ENCODE data around the gene P4HTM.
A peak's percentile ranks its signal among the peaks of the same experiment; 100 is the strongest.

P4HTM gene

GRCh38 chr3:49025793-49026520, 35.9 kb downstream of the P4HTM start:
- H3K27ac ChIP-seq (ENCODE audit: low read depth, low read length): no peak overlapping the region
- H3K27me3 ChIP-seq (ENCODE audit: insufficient read depth, low read length): no peaks in the 10 kb centered on the region
- H3K4me3 ChIP-seq (ENCODE audit: low read depth, low read length): no peak overlapping the region
- H3K79me2 ChIP-seq (ENCODE audit: control insufficient read depth, insufficient read depth, low read length, unreplicated experiment): peaks cover 42% of the 10 kb centered on the region
- no peak overlapping the region for H2AFZ ChIP-seq (ENCODE audit: low read length, unreplicated experiment)
- H3K4me1 ChIP-seq (ENCODE audit: control insufficient read depth, insufficient read depth, low read length, unreplicated experiment): peaks cover 47% of the 10 kb centered on the region
- H3K36me3 ChIP-seq (ENCODE audit: insufficient read depth, low read length): peaks cover 38% of the 10 kb centered on the region

- Histone ChIP-seq H3K27me3 (ENCODE audit: insufficient read depth, low read length) (no peaks in the 10 kb centered on the region), H3K4me1 (ENCODE audit: control insufficient read depth, insufficient read depth, low read length, unreplicated experiment) (peaks cover 47% of the 10 kb centered on the region), H3K27ac (ENCODE audit: low read depth, low read length) (no peak overlapping the region), H3K36me3 (ENCODE audit: insufficient read depth, low read length) (peaks cover 38% of the 10 kb centered on the region), H2AFZ (ENCODE audit: low read length, unreplicated experiment) (no peak overlapping the region), H3K79me2 (ENCODE audit: control insufficient read depth, insufficient read depth, low read length, unreplicated experiment) (peaks cover 39% of the 10 kb centered on the region), H3K4me3 (ENCODE audit: low read depth, low read length) (no peak overlapping the region)
Observed at GRCh38 chr3:49026536-49026935, 36.5 kb downstream of the P4HTM start.

- peak overlapping the region; percentile 92 for H3K4me3 ChIP-seq (ENCODE audit: low read depth, low read length)
- no peak overlapping the region for H3K27ac ChIP-seq (ENCODE audit: low read depth, low read length)
- peaks cover 52% of the 10 kb centered on the region for H3K4me1 ChIP-seq (ENCODE audit: control insufficient read depth, insufficient read depth, low read length, unreplicated experiment)
- peaks cover 41% of the 10 kb centered on the region for H3K36me3 ChIP-seq (ENCODE audit: insufficient read depth, low read length)
- no peaks in the 10 kb centered on the region for H3K27me3 ChIP-seq (ENCODE audit: insufficient read depth, low read length)
- peaks cover 34% of the 10 kb centered on the region for H3K79me2 ChIP-seq (ENCODE audit: control insufficient read depth, insufficient read depth, low read length, unreplicated experiment)
- no peak overlapping the region for H2AFZ ChIP-seq (ENCODE audit: low read length, unreplicated experiment)
Observed at GRCh38 chr3:49027634-49028033, 37.6 kb downstream of the P4HTM start.

DNA sequence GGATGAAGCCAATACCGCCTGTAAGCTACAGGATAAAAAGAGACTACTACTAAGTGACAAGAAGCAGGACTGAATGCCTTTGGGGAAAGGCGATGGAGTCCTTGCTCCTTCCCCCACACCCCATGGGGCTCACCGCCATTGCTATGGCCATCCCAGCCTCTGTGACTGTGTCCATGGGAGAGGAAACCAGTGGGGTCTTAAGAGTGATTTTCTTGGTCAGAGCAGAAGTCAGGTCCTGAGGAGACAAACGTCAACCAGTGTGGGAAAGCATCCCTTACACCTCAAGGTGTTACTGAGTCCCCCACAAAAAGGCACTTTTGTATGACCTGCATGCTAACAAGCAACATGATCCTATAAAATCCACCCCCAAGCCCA, 38.2 kb downstream of the P4HTM start:
- Histone ChIP-seq H3K27ac (ENCODE audit: low read depth, low read length) (no peak overlapping the region), H3K79me2 (ENCODE audit: control insufficient read depth, insufficient read depth, low read length, unreplicated experiment) (peaks cover 31% of the 10 kb centered on the region), H3K27me3 (ENCODE audit: insufficient read depth, low read length) (no peaks in the 10 kb centered on the region), H3K4me1 (ENCODE audit: control insufficient read depth, insufficient read depth, low read length, unreplicated experiment) (peaks cover 54% of the 10 kb centered on the region), H2AFZ (ENCODE audit: low read length, unreplicated experiment) (no peak overlapping the region), H3K4me3 (ENCODE audit: low read depth, low read length) (peak overlapping the region; percentile 92), H3K36me3 (ENCODE audit: insufficient read depth, low read length) (peaks cover 41% of the 10 kb centered on the region)

DNA sequence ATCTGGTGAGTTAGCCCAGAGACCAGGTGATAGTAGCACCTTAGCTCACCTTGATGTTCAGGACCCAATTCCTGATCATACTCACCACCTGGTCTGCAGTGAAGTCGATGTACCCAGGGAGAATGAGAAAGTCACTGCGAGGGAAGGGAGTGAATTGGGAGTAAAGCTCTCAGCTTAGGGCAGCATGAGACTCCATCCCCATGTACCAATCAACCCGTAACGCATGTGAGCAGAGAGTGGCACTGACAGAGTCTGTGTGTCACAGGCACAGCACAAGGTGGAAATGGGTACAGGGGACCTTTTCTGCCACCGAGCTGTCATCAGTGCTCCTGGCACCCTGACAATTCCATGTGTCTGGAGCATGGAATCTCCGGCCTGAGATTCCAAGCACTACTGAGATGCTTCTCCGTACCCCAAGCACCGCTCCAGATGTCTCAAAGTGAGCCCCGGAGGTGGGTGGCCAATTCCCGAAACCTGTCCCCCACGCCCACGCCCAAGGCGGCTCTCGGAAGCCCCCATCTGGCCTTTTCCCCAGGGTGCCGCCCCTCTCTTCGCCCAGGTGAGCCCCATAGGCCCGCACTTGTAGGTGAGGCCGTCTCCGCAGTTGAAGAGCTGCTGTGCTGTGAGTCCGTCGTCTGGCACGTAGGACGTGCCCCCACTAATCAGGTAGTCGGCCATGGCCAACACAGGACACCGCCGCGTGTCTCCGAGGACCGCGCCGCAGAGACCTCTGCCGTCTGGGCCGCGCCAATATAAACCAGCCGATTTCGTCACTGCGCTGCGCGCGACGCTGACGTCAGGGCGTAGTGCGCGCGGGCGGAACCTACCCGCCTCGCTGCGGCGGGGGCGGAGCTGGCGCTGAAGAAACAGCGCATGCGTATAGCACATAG, 38.9 kb downstream of the P4HTM start, which contains the start of gene IMPDH2:
Gene IMPDH2, minus strand, starts transcription at position 726 of the 890 bp plus-strand sequence. Its CDS starts 48 bp downstream, at position 678.
- Histone ChIP-seq H3K4me3 (ENCODE audit: low read depth, low read length) (peak within 1 kb of the TSS; percentile 92), H3K27ac (ENCODE audit: low read depth, low read length) (peak within 1 kb of the TSS; percentile 49), H3K36me3 (ENCODE audit: insufficient read depth, low read length) (peaks cover 39% of the 10 kb centered on the region), H3K79me2 (ENCODE audit: control insufficient read depth, insufficient read depth, low read length, unreplicated experiment) (peaks cover 29% of the 10 kb centered on the region), H3K27me3 (ENCODE audit: insufficient read depth, low read length) (no peaks in the 10 kb centered on the region), H3K4me1 (ENCODE audit: control insufficient read depth, insufficient read depth, low read length, unreplicated experiment) (peaks cover 53% of the 10 kb centered on the region), H2AFZ (ENCODE audit: low read length, unreplicated experiment) (peak within 1 kb of the TSS; percentile 16)

DNA sequence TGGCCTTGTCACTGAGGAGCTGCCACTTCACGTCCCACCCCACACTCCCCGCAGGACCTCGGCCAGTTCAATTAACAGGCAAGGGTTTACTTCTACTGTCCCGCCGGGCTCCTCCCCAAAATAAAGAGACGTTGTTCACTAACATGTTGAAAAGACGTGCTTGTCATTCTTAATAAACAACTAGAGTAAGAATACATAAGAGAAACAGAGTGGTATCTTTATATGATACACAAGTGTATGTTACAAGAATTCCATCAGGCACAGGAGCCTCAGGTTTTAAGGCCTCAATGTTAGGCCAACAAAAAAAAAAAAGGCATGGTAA, 39.5 kb downstream of the P4HTM start:
- Histone ChIP-seq H3K79me2 (ENCODE audit: control insufficient read depth, insufficient read depth, low read length, unreplicated experiment) (peaks cover 27% of the 10 kb centered on the region), H3K27ac (ENCODE audit: low read depth, low read length) (peak overlapping the region; percentile 34), H3K36me3 (ENCODE audit: insufficient read depth, low read length) (peaks cover 35% of the 10 kb centered on the region), H3K4me1 (ENCODE audit: control insufficient read depth, insufficient read depth, low read length, unreplicated experiment) (peaks cover 50% of the 10 kb centered on the region), H3K4me3 (ENCODE audit: low read depth, low read length) (peak overlapping the region; percentile 92), H2AFZ (ENCODE audit: low read length, unreplicated experiment) (peak overlapping the region; percentile 16), H3K27me3 (ENCODE audit: insufficient read depth, low read length) (no peaks in the 10 kb centered on the region)

GRCh38 chr3:49030321-49030720, 40.3 kb downstream of the P4HTM start:
- Histone ChIP-seq H3K27ac (ENCODE audit: low read depth, low read length) (0 out of 2 replicates have a peak overlapping the region, but pooled peaks have one; percentile 34), H3K79me2 (ENCODE audit: control insufficient read depth, insufficient read depth, low read length, unreplicated experiment) (peaks cover 27% of the 10 kb centered on the region), H3K36me3 (ENCODE audit: insufficient read depth, low read length) (peaks cover 31% of the 10 kb centered on the region)

GRCh38 chr3:49032646-49033304, 42.7 kb downstream of the P4HTM start:
- Histone ChIP-seq H3K36me3 (ENCODE audit: insufficient read depth, low read length) (peaks cover 10% of the 10 kb centered on the region), H2AFZ (ENCODE audit: low read length, unreplicated experiment) (no peak overlapping the region), H3K79me2 (ENCODE audit: control insufficient read depth, insufficient read depth, low read length, unreplicated experiment) (peaks cover 14% of the 10 kb centered on the region), H3K4me1 (ENCODE audit: control insufficient read depth, insufficient read depth, low read length, unreplicated experiment) (peaks cover 22% of the 10 kb centered on the region), H3K4me3 (ENCODE audit: low read depth, low read length) (no peak overlapping the region), H3K27me3 (ENCODE audit: insufficient read depth, low read length) (no peaks in the 10 kb centered on the region), H3K27ac (ENCODE audit: low read depth, low read length) (no peak overlapping the region)

More at GRCh38 chr3:49030321-49030720, 40.3 kb downstream of the P4HTM start:
- Histone ChIP-seq H3K27me3 (ENCODE audit: insufficient read depth, low read length) (no peaks in the 10 kb centered on the region), H3K4me3 (ENCODE audit: low read depth, low read length) (no peak overlapping the region), H3K4me1 (ENCODE audit: control insufficient read depth, insufficient read depth, low read length, unreplicated experiment) (peaks cover 47% of the 10 kb centered on the region), H2AFZ (ENCODE audit: low read length, unreplicated experiment) (no peak overlapping the region)

DNA sequence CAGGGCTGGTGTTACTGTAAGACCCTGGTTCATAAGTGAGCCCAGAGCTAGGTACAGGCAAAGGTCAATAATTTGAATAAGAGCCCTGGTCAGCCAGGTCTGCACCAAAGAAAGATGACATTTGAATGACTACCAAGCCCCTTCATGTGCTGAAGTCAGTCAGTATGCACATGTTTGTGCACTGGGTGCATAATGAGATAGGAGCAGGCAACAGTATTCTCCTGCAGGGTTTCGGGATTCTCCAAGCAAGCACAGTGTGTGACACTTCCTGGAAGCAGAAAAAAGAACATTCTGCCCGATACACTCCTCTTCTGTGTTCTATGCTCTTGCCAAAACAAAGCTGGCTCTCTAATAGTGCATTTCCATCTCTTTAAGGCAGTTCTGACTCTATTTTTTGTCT, 44.6 kb downstream of the P4HTM start:
- Histone ChIP-seq H3K4me3 (ENCODE audit: low read depth, low read length) (no peak overlapping the region), H2AFZ (ENCODE audit: low read length, unreplicated experiment) (no peak overlapping the region), H3K79me2 (ENCODE audit: control insufficient read depth, insufficient read depth, low read length, unreplicated experiment) (no peaks in the 10 kb centered on the region), H3K4me1 (ENCODE audit: control insufficient read depth, insufficient read depth, low read length, unreplicated experiment) (peaks cover 13% of the 10 kb centered on the region), H3K27ac (ENCODE audit: low read depth, low read length) (no peak overlapping the region), H3K36me3 (ENCODE audit: insufficient read depth, low read length) (peaks cover 8% of the 10 kb centered on the region), H3K27me3 (ENCODE audit: insufficient read depth, low read length) (no peaks in the 10 kb centered on the region)

GRCh38 chr3:49035281-49035680, 45.2 kb downstream of the P4HTM start:
- Histone ChIP-seq H3K4me1 (ENCODE audit: control insufficient read depth, insufficient read depth, low read length, unreplicated experiment) (peaks cover 13% of the 10 kb centered on the region), H3K79me2 (ENCODE audit: control insufficient read depth, insufficient read depth, low read length, unreplicated experiment) (no peaks in the 10 kb centered on the region), H3K27me3 (ENCODE audit: insufficient read depth, low read length) (no peaks in the 10 kb centered on the region), H3K27ac (ENCODE audit: low read depth, low read length) (no peak overlapping the region), H3K36me3 (ENCODE audit: insufficient read depth, low read length) (peaks cover 8% of the 10 kb centered on the region), H3K4me3 (ENCODE audit: low read depth, low read length) (no peak overlapping the region), H2AFZ (ENCODE audit: low read length, unreplicated experiment) (no peak overlapping the region)
